Small intestine (tissue), 7 donors: ENCODE data around the gene JKAMP. TPM values are rescaled to one million over a fixed set of nuclear protein-coding genes. Genes with fewer than 3 reads are reported as not detected.

ENCODE experiments used
- DNase-seq, 2 donors: peaks; one replicate each; pipeline versions ENCODE4 v3.0.0 to v3.0.0-alpha.2; 2013
- FAIRE-seq: peaks from 2 replicates; lab custom pipeline; 2012; peaks lifted over from hg19 to GRCh38; lab: Jason Lieb, UNC
- H3K27ac ChIP-seq, 3 donors: one replicate each; pipeline ENCODE4 v1.5.1; 2013; ENCODE audit warnings: low read length in 2 of 3, mild to moderate bottlenecking in 2 of 3, control low read depth in 1 of 3, inconsistent platforms in 1 of 3, low read depth in 1 of 3, moderate library complexity in 1 of 3
- H3K27me3 ChIP-seq, 3 donors: one replicate each; pipeline ENCODE4 v1.6.1; 2013; ENCODE audit warnings: low read length in 3 of 3, inconsistent platforms in 1 of 3; ENCODE audit not compliant: control insufficient read depth in 3 of 3, insufficient read depth in 3 of 3
- H3K36me3 ChIP-seq, 3 donors: one replicate each; pipeline ENCODE4 v1.6.1; 2013; ENCODE audit warnings: low read length in 3 of 3, inconsistent platforms in 1 of 3, low read depth in 1 of 3, mild to moderate bottlenecking in 1 of 3, moderate library complexity in 1 of 3; ENCODE audit not compliant: control insufficient read depth in 3 of 3, insufficient read depth in 2 of 3
- H3K4me1 ChIP-seq, 3 donors: one replicate each; pipeline ENCODE4 v1.6.1; 2013; ENCODE audit warnings: low read length in 2 of 3, inconsistent platforms in 1 of 3, low read depth in 1 of 3, mild to moderate bottlenecking in 1 of 3, moderate library complexity in 1 of 3; ENCODE audit not compliant: control insufficient read depth in 3 of 3, insufficient read depth in 2 of 3
- H3K4me3 ChIP-seq, 3 donors: one replicate each; pipeline ENCODE4 v1.5.1; 2013; ENCODE audit warnings: low read length in 3 of 3, control low read depth in 1 of 3, inconsistent platforms in 1 of 3, low read depth in 1 of 3, mild to moderate bottlenecking in 1 of 3, moderate library complexity in 1 of 3
- H3K9me3 ChIP-seq, 2 donors: one replicate each; pipeline ENCODE4 v1.6.1; 2013; ENCODE audit warnings: low read depth in 1 of 2, low read length in 1 of 2; ENCODE audit not compliant: control insufficient read depth in 2 of 2, insufficient read depth in 1 of 2
- WGBS, 3 donors: extraction: QIAGEN DNeasy Blood & Tissue Kit; methylation state at CpG; one replicate each; pipeline ENCODE4 v1.1.7; 2013; 5-methylcytosine and 5-hydroxymethylcytosine counted together
- polyA plus RNA-seq, 4 donors: library from polyadenylated mRNA; stranded (reverse) in 3 of 4; unstranded in 1 of 4; fragments of 200-250 nt in 3 of 4; fragments of 120-200 nt in 1 of 4; gene quantifications; one replicate each; pipeline versions ENCODE4 v1.2.1 to v1.2.3, GENCODE V29; 2013
- donor health status: healthy with polysubstance abuse.
- donor health status: control.
- donor health status: control.
- donor health status: Bipolar disorder and iron deficiency.
- donor health status: healthy.

JKAMP gene
- polyA plus RNA-seq, 4 donors = 12.7 to 57.3 (median 22.7) TPM

DNA sequence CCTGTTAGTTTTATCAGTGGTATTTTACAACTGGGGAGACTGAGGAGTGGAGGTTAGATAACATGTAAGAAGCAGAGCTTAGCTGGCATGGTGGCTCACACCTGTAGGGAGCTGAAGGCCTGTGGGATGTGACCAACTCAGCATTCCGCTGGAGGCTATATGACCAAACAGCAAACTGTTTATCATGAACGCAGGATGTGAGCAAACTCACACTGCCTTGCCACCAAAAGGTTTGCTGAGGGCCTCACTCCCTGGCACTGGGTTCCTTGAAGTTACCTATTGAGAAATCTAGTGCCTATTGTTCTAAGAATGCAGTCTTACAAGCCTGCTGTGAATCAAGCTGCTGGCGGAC, 23.4 kb downstream of the JKAMP start:
- Histone ChIP-seq H3K9me3 (no peaks in the 10 kb centered on the region), H3K36me3 (peaks cover 2 to 6% (median 2%) of the 10 kb centered on the region in 3 donors), H3K27me3 (no peaks in the 10 kb centered on the region), H3K4me1 (peaks cover 0 to 30% (median 0%) of the 10 kb centered on the region in 3 donors), H3K4me3 (no peak overlapping the region), H3K27ac (no peak overlapping the region)
- WGBS, 3 donors = 82 to 92% (median 89%) methylated on average over 3 of the region's 3 CpGs
- no peak for FAIRE-seq
- peak in 1 of 2 donors; percentile 21 for DNase-seq

DNA sequence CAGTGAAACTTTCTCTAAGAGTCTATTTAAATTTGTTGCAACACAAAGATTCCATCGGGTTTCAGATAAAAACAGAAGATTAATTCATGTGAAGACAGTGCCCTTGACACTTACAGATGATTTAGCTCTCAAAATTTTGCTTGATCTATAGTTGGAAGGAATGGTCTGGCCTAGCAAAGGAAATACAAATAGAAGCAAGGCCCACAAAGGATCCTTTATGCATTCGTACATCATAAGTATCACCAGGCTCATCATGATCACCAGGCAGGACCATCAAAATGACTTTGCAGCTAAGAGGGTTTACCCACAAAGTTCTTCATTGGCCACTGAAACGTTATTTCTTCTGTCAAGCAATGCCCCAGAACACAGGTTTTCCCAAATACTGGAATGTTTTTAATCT, 24.8 kb downstream of the JKAMP start:
- Histone ChIP-seq H3K36me3 (peaks cover 0 to 2% (median 1%) of the 10 kb centered on the region in 3 donors), H3K27me3 (no peaks in the 10 kb centered on the region), H3K4me3 (no peak overlapping the region), H3K4me1 (peaks cover 0 to 30% (median 0%) of the 10 kb centered on the region in 3 donors), H3K27ac (no peak overlapping the region), H3K9me3 (no peaks in the 10 kb centered on the region)
- FAIRE-seq (no peak), DNase-seq (no peak)
- WGBS, 3 donors = 83 to 91% (median 85%) methylated on average over 3 of the region's 3 CpGs

DNA sequence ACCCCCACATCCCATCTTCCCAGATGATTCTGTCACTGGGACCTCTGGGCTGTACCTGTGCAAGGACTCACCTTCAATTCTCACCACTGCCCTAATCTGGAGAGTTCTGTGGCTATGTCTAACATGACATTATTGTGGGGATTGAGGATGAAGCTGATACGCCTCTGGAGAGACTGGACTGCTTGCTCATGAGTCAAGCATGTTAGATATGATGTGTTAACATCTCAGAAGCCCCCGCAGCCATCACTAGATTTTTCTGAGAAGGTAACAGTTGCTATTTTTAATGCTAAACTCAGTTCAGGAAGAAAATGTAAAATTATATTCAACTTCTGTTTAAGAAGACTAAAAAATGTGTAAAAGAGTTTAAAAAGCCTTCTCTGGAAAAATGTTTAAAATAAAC, 25.7 kb downstream of the JKAMP start:
- no peak for DNase-seq
- 88 to 90% (median 89%) methylated on average over 2 of the region's 2 CpGs for WGBS, 3 donors
- Histone ChIP-seq H3K4me1 (peaks cover 0 to 30% (median 0%) of the 10 kb centered on the region in 3 donors), H3K27me3 (no peaks in the 10 kb centered on the region), H3K27ac (no peak overlapping the region), H3K4me3 (no peak overlapping the region), H3K9me3 (no peaks in the 10 kb centered on the region), H3K36me3 (no peaks in the 10 kb centered on the region)
- FAIRE-seq = no peak

DNA sequence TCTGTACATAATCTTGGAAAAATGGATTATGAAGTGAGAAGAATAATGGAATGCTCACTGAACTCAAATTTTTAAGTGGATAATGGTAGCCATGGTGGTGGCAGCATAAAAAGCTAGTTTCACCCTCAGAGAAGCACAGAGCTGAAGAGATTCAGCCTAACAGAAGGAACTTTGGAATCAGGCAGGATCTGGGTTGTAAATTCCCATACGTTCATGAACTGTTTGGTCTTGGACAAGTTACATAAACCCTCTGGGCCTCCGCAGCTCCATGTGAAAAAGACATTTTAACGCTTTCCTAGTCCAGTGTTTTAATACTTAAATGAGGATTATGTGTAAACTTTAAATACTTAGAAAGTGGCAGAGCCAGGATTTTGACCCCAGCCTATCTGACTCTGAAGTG, 26.6 kb downstream of the JKAMP start:
- 5 to 29% (median 19%) methylated on average over 3 of the region's 3 CpGs for WGBS, 3 donors
- H3K36me3 ChIP-seq = no peaks in the 10 kb centered on the region
- FAIRE-seq = no peak
- H3K4me3 ChIP-seq = no peak overlapping the region
- no peaks in the 10 kb centered on the region for H3K9me3 ChIP-seq
- H3K4me1 ChIP-seq = peaks cover 0 to 30% (median 0%) of the 10 kb centered on the region in 3 donors
- H3K27ac ChIP-seq = peak overlapping the region in 1 of 3 donors; percentile 45
- peak; percentile 17 to 67 for DNase-seq
- no peaks in the 10 kb centered on the region for H3K27me3 ChIP-seq

DNA sequence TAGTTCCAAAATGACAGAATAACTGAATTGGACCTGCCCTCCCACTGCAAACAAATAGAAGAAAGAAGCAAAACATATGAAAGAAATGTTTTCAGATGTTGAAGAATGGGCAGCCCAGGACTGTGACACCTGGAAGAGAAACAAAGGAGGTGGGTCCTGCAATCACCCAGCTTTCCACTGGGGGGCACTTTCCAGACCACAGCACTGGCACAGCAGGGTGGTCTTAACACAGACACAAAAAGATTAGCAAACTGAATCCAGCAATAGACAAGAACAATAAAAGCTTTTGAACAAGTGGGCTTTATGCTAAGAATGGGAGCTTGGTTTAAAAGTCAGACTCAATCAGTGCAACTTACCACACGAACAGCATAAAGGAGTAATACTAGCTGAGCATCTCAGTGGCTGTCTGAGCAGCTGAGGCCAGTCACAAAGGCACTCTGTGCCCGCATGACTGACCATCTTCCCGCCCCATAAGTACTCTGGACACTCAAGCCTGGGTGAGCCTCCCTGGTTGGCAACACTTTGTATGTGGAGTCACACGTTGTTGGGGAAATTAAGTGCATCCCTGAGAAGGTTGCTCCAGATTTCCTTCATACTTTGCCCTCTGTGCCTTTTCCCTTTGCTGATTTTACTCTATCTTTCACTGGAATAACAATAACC, 27.7 kb downstream of the JKAMP start:
- WGBS, 3 donors = 21 to 61% (median 44%) methylated on average over 4 of the region's 4 CpGs
- Histone ChIP-seq H3K4me1 (peaks cover 0 to 29% (median 0%) of the 10 kb centered on the region in 3 donors), H3K36me3 (no peaks in the 10 kb centered on the region), H3K27ac (peak overlapping the region in 1 of 3 donors; percentile 79), H3K4me3 (no peak overlapping the region), H3K9me3 (no peaks in the 10 kb centered on the region), H3K27me3 (no peaks in the 10 kb centered on the region)
- DNase-seq (peak in 1 of 2 donors; percentile 81), FAIRE-seq (no peak)

DNA sequence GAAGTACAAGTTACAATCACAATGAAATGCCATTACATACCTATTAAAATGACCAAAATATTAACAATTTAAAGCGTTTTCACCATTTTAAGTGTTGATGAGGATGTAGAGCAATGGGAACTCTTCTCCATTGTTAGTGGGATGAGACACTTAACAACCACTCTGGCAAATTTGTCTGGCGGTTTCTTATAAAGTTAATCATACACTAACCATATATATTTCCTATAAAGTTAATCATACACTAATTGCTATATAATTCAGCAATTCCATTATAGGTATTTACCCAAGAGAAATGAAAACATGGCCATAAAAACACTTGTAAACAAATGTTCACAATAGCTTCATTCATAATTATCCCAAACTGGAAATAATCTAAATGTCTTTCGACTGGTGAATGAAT, 35.9 kb downstream of the JKAMP start:
- no peaks in the 10 kb centered on the region for H3K4me1 ChIP-seq
- H3K27me3 ChIP-seq = no peaks in the 10 kb centered on the region
- no peaks in the 10 kb centered on the region for H3K9me3 ChIP-seq
- 63 to 80% (median 76%) methylated on average over 3 of the region's 3 CpGs for WGBS, 3 donors
- DNase-seq (no peak), FAIRE-seq (no peak)
- no peak overlapping the region for H3K4me3 ChIP-seq
- H3K27ac ChIP-seq = no peak overlapping the region
- H3K36me3 ChIP-seq = no peaks in the 10 kb centered on the region

DNA sequence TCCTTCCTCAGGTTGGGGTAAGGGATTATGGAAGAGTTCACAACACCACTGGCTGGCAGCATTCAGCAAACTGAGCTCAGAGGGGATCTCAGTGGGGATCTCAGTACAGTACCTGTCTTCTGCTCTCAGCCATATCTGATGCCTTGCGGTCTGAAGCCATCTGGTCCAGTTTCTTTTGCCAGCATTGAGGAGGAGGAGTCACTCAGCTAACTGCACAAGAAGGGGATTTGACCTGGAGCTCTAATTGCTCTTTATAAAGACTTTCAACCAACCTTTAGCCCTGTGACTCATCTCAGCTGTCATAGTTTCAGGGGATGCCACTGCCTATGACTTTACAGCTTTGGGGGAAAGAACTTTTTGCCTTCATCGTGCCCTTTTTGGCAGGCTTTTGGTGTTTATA, 44.9 kb downstream of the JKAMP start:
- Histone ChIP-seq H3K4me3 (no peak overlapping the region), H3K36me3 (peaks cover 0 to 6% (median 0%) of the 10 kb centered on the region in 3 donors), H3K9me3 (no peaks in the 10 kb centered on the region), H3K4me1 (peaks cover 0 to 4% (median 0%) of the 10 kb centered on the region in 3 donors), H3K27ac (peak overlapping the region in 1 of 3 donors; percentile 30), H3K27me3 (peaks cover 0 to 5% (median 0%) of the 10 kb centered on the region in 3 donors)
- peak; percentile 17 to 70 for DNase-seq
- no peak for FAIRE-seq
- 28 to 62% (median 52%) methylated on average over 2 of the region's 2 CpGs for WGBS, 3 donors

DNA sequence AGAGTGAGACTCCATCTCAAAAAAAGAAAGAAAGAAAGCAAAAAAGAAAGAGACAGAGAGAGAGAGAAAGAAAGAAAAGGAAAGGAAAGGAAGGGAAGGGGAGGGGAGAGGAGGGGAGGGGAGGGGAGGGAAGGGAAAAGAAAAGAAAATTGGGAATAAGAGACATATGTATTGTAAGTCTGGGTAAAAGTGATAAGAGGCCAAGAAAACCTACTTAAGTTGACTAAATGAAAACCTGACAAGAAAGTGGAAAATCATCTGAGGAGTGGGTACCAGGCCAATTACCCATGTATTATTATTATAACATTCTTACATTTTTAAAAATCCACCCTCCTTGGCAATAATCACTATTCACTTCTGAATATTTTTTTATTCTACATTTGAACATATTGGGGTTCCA, 46.0 kb downstream of the JKAMP start:
- H3K36me3 ChIP-seq = peaks cover 0 to 13% (median 0%) of the 10 kb centered on the region in 3 donors
- no peak for DNase-seq
- FAIRE-seq = no peak
- no peak overlapping the region for H3K27ac ChIP-seq
- no peaks in the 10 kb centered on the region for H3K9me3 ChIP-seq
- no peak overlapping the region for H3K4me3 ChIP-seq
- peaks cover 0 to 4% (median 0%) of the 10 kb centered on the region in 3 donors for H3K4me1 ChIP-seq
- peaks cover 0 to 5% (median 0%) of the 10 kb centered on the region in 3 donors for H3K27me3 ChIP-seq
